A549 (cell line): ENCODE results near the gene GLIS1. TPM values are rescaled to one million over a fixed set of nuclear protein-coding genes. Genes with fewer than 3 reads are reported as not detected.

Source experiments
- ATAC-seq, 2 experiments: fragments of 200-7000 bp in 1 of 2; fragments of >200 bp in 1 of 2; cut with Nextera tagmentation in 1 of 2; cut with Tn5 transposase in 1 of 2; 3 replicates each; pipeline versions ENCODE4 v1.8.0 to v1.9.1; 2018 to 2020; ENCODE audit warnings: mild to moderate bottlenecking in 1 of 2, moderate library complexity in 1 of 2
- CTCF ChIA-PET: fragments of 300-600 bp; sonication (Branson Sonifier 250); formaldehyde crosslinking; extraction: SDS; loops from one replicate; lab custom pipeline; 2021; ENCODE audit warnings: antibody characterized with exemption, inconsistent platforms; lab: Yijun Ruan, JAX
- POLR2A ChIA-PET: fragments of 350-600 bp; formaldehyde crosslinking; extraction: SDS; loops from one replicate; lab custom pipeline; 2021; ENCODE audit warnings: antibody characterized with exemption, inconsistent platforms; lab: Yijun Ruan, JAX
- DNase-seq, 2 experiments: peaks; one replicate each; pipeline versions ENCODE4 v3.0.0 to v3.0.0-alpha.2; 2011 to 2016; ENCODE audit warnings: low read depth in 1 of 2, low spot score in 1 of 2
- FAIRE-seq: peaks from 2 replicates; lab custom pipeline; 2011; peaks lifted over from hg19 to GRCh38; lab: Jason Lieb, UNC
- H3K27ac ChIP-seq, 2 experiments: fragments of >200 bp; sonication (Bioruptor Twin); formaldehyde crosslinking; 3 replicates each; pipeline ENCODE4 v1.5.1; 2016 to 2017
- H3K4me1 ChIP-seq: fragments of >200 bp; sonication (Bioruptor Twin); formaldehyde crosslinking; 3 replicates; pipeline ENCODE4 v1.6.1; 2016
- H3K4me2 ChIP-seq: fragments of >200 bp; sonication (Bioruptor Twin); formaldehyde crosslinking; 3 replicates; pipeline ENCODE4 v1.6.1; 2016
- H3K4me3 ChIP-seq: fragments of >200 bp; sonication (Bioruptor Twin); formaldehyde crosslinking; 3 replicates; pipeline ENCODE4 v1.5.1; 2016
- H3K9me3 ChIP-seq: fragments of >200 bp; sonication (Bioruptor Twin); formaldehyde crosslinking; 3 replicates; pipeline ENCODE4 v1.6.1; 2016
- BCL3 ChIP-seq: fragments of >200 bp; sonication (Bioruptor Twin); formaldehyde crosslinking; IDR thresholded peaks from 3 replicates; pipeline ENCODE4 v1.6.1; 2016
- CEBPB ChIP-seq, 2 experiments: fragments of >200 bp in 1 of 2; sonication (Bioruptor Twin) in 1 of 2; formaldehyde crosslinking in 1 of 2; IDR thresholded peaks; 2 replicates each; pipeline ENCODE4 v1.6.1; 2012 to 2016
- CHD4 ChIP-seq: fragments of 200-600 bp; sonication (generic); IDR thresholded peaks from 2 replicates; pipeline ENCODE4 v1.6.1; 2016; ENCODE audit warnings: antibody characterized with exemption, mild to moderate bottlenecking, borderline replicate concordance
- CTCF ChIP-seq: fragments of >200 bp; sonication (Bioruptor Twin); formaldehyde crosslinking; IDR thresholded peaks from 3 replicates; pipeline ENCODE4 v1.5.1; 2016
- ESRRA ChIP-seq: fragments of 150-350 bp; IDR thresholded peaks from 2 replicates; pipeline ENCODE4 v1.6.1; 2014; ENCODE audit warnings: mild to moderate bottlenecking, low read length, borderline replicate concordance
- HEYL ChIP-seq: fragments of 250-450 bp; sonication (Bioruptor Pico); IDR thresholded peaks from 2 replicates; pipeline ENCODE4 v1.8.0; 2021; ENCODE audit warnings: mild to moderate bottlenecking, moderate library complexity
- HOXB5 ChIP-seq: fragments of 250-450 bp; sonication (Bioruptor Pico); IDR thresholded peaks from 2 replicates; pipeline ENCODE4 v1.5.0; 2020; ENCODE audit warnings: mild to moderate bottlenecking, moderate library complexity
- MAFK ChIP-seq: fragments of 450-650 bp; IDR thresholded peaks from 2 replicates; pipeline ENCODE4 v1.6.1; 2014; ENCODE audit not compliant: partially characterized antibody
- MYC ChIP-seq: IDR thresholded peaks from 2 replicates; pipeline ENCODE4 v1.6.1; 2012; ENCODE audit warnings: mild to moderate bottlenecking, inconsistent platforms, low read length, improper control_type of control experiment, borderline replicate concordance
- PBX3 ChIP-seq: IDR thresholded peaks from 2 replicates; pipeline ENCODE4 v1.6.1; 2012
- POLR2A ChIP-seq: IDR thresholded peaks from 2 replicates; pipeline ENCODE4 v1.6.1; 2012; ENCODE audit warnings: mild to moderate bottlenecking, low read length
- POLR2AphosphoS2 ChIP-seq: conservative IDR thresholded peaks from 2 replicates; pipeline ENCODE4 v1.6.1; 2012; ENCODE audit warnings: low read length, improper control_type of control experiment, inconsistent platforms
- RAD21 ChIP-seq, 2 experiments: fragments of >200 bp in 1 of 2; sonication (Bioruptor Twin) in 1 of 2; formaldehyde crosslinking in 1 of 2; IDR thresholded peaks in 1 of 2; conservative IDR thresholded peaks in 1 of 2; 2 replicates in 1 of 2; 3 replicates in 1 of 2; pipeline ENCODE4 v1.6.1; 2012 to 2018; ENCODE audit warnings: inconsistent platforms in 1 of 2
- SMC3 ChIP-seq: fragments of >200 bp; sonication (Bioruptor Twin); formaldehyde crosslinking; IDR thresholded peaks from 3 replicates; pipeline ENCODE4 v1.6.1; 2018; ENCODE audit warnings: inconsistent platforms
- USF2 ChIP-seq: fragments of 450-650 bp; IDR thresholded peaks from 2 replicates; pipeline ENCODE4 v1.6.1; 2014; ENCODE audit warnings: antibody characterized with exemption
- ZFP36 ChIP-seq: fragments of 450-650 bp; IDR thresholded peaks from 2 replicates; pipeline ENCODE4 v1.6.1; 2014; ENCODE audit warnings: borderline replicate concordance; ENCODE audit not compliant: partially characterized antibody
- ZNF302 ChIP-seq: fragments of 250-450 bp; sonication (Bioruptor Pico); IDR thresholded peaks from 2 replicates; pipeline ENCODE4 v1.9.0; 2021; ENCODE audit warnings: inconsistent platforms, mild to moderate bottlenecking, moderate library complexity
- WGBS: methylation state at CpG from one replicate; pipeline ENCODE4 v1.1.6; 2017; ENCODE audit errors: missing lambda C conversion rate; 5-methylcytosine and 5-hydroxymethylcytosine counted together
- polyA plus RNA-seq, 4 experiments: library from polyadenylated mRNA; depleted of rRNA in 3 of 4; stranded (reverse); fragments of >200 nt; fragmentation: RNase III in 1 of 4; extraction: RNeasy Plus Mini Kit Qiagen cat#74134 plus additional on column Dnase treatment in 1 of 4; gene quantifications; 2 replicates in 3 of 4; 3 replicates in 1 of 4; pipeline ENCODE4 v1.2.3, GENCODE V29; 2011 to 2017

GLIS1 gene
- polyA plus RNA-seq, 2 of the 4 experiments (the other 2 are of a cell fraction): 0.04 TPM; not detected in 1

- ATAC-seq (no peak), FAIRE-seq (no peak)
- CTCF ChIA-PET: interaction anchor here (1.8 kb wide), 1 partner anchor 203 kb away, joined by 5 read pairs; no protein-coding TSS in a partner anchor
Measured at GRCh38 chr1:53689223-53689622, 49.7 kb downstream of the GLIS1 start.

GRCh38 chr1:53688381-53689102 lies 50.4 kb downstream of the GLIS1 start:
- TF ChIP-seq SMC3 (0 out of 3 replicates have a peak, but pooled peaks have one; percentile 12), RAD21 (conservative IDR thresholded peaks at IDR 0.05 in 1 of 2, IDR thresholded peaks at IDR 0.05 in 1 of 2) (0 out of 5 replicates have a peak, but pooled peaks have one; percentile 11 to 15), MYC (no peak)
- FAIRE-seq (no peak), ATAC-seq (peak; percentile 40 to 62; a peak in 4 of 6 replicates), DNase-seq (peak; percentile 7 to 16)
- POLR2A ChIA-PET: no interaction called here
- WGBS: 44% methylated on average over 10 of the region's 10 CpGs
- CTCF ChIA-PET: interaction anchor here (1.8 kb wide), 1 partner anchor 203 kb away, joined by 5 read pairs; no protein-coding TSS in a partner anchor
- H3K4me1 ChIP-seq: no peaks in the 10 kb centered on the region
- no peak overlapping the region for H3K4me2 ChIP-seq
- no peaks in the 10 kb centered on the region for H3K9me3 ChIP-seq
- H3K27ac ChIP-seq: no peak overlapping the region
- no peak overlapping the region for H3K4me3 ChIP-seq

More at GRCh38 chr1:53689223-53689622, 49.7 kb downstream of the GLIS1 start:
- TF ChIP-seq BCL3 (no peak), CEBPB (IDR thresholded peaks at IDR 0.05) (no peak), USF2 (no peak)
- POLR2A ChIA-PET: no interaction called here
- no peak for DNase-seq
- no peak overlapping the region for H3K4me3 ChIP-seq
- no peaks in the 10 kb centered on the region for H3K9me3 ChIP-seq
- no peak overlapping the region for H3K27ac ChIP-seq
- H3K4me1 ChIP-seq: no peaks in the 10 kb centered on the region
- 84% methylated on average over 4 of the region's 4 CpGs for WGBS
- H3K4me2 ChIP-seq: no peak overlapping the region

- ChIA-PET POLR2A (no interaction called here), CTCF (interaction anchor here (1.8 kb wide), 1 partner anchor 202 kb away, joined by 5 read pairs; no protein-coding TSS in a partner anchor)
- ATAC-seq (no peak), DNase-seq (no peak), FAIRE-seq (no peak)
- TF ChIP-seq POLR2AphosphoS2: no peak
- TF ChIP-seq MYC: no peak
- TF ChIP-seq ESRRA: no peak
- TF ChIP-seq ZNF302 (CRISPR knock-in tag): no peak
- no peak for TF ChIP-seq CHD4
- TF ChIP-seq CEBPB (IDR thresholded peaks at IDR 0.05): no peak
- TF ChIP-seq PBX3: no peak
- TF ChIP-seq ZFP36: no peak
- TF ChIP-seq POLR2A: no peak
- TF ChIP-seq MAFK: no peak
- no peak for TF ChIP-seq CTCF
- TF ChIP-seq HEYL (CRISPR knock-in tag): no peak
- no peak for TF ChIP-seq HOXB5 (CRISPR knock-in tag)
- WGBS: 70% methylated on average over 11 of the region's 19 CpGs
- Histone ChIP-seq H3K4me2 (no peak overlapping the region), H3K4me3 (no peak overlapping the region), H3K27ac (no peak overlapping the region), H3K9me3 (no peaks in the 10 kb centered on the region), H3K4me1 (no peaks in the 10 kb centered on the region)
Measured at GRCh38 chr1:53687901-53688300, 51.1 kb downstream of the GLIS1 start.
